Aorta (tissue), 5 donors: ENCODE data around the gene AFF3. TPM values are rescaled to one million over a fixed set of nuclear protein-coding genes. Genes with fewer than 3 reads are reported as not detected.

Experiments
- ATAC-seq: fragments of 200-7000 bp; cut with Tn5 transposase; one replicate; pipeline ENCODE4 v1.9.1; 2022; ENCODE audit warnings: moderate library complexity; ENCODE audit not compliant: low FRiP score
- DNase-seq, 2 donors: peaks; one replicate each; pipeline ENCODE4 v3.0.0-alpha.2; 2020
- H3K27ac ChIP-seq, 2 donors: one replicate each; pipeline ENCODE4 v1.5.1; 2013; ENCODE audit warnings: low read length in 2 of 2, mild to moderate bottlenecking in 2 of 2, moderate library complexity in 2 of 2, control low read depth in 1 of 2, inconsistent platforms in 1 of 2, low read depth in 1 of 2
- H3K27me3 ChIP-seq, 2 donors: one replicate each; pipeline ENCODE4 v1.6.1; 2013; ENCODE audit warnings: control low read depth in 1 of 2, low read length in 1 of 2, mild to moderate bottlenecking in 1 of 2, moderate library complexity in 1 of 2; ENCODE audit not compliant: insufficient read depth in 2 of 2, control insufficient read depth in 1 of 2
- H3K36me3 ChIP-seq, 2 donors: one replicate each; pipeline ENCODE4 v1.6.1; 2013; ENCODE audit warnings: control low read depth in 1 of 2, low read length in 1 of 2, mild to moderate bottlenecking in 1 of 2; ENCODE audit not compliant: insufficient read depth in 2 of 2, control insufficient read depth in 1 of 2
- H3K4me1 ChIP-seq, 2 donors: one replicate each; pipeline ENCODE4 v1.6.1; 2013; ENCODE audit warnings: low read length in 2 of 2, control low read depth in 1 of 2, mild to moderate bottlenecking in 1 of 2, moderate library complexity in 1 of 2; ENCODE audit not compliant: insufficient read depth in 2 of 2, control insufficient read depth in 1 of 2
- H3K4me3 ChIP-seq, 2 donors: one replicate each; pipeline ENCODE4 v1.5.1; 2013; ENCODE audit warnings: low read length in 2 of 2, control low read depth in 1 of 2, mild to moderate bottlenecking in 1 of 2
- H3K9me3 ChIP-seq: one replicate; pipeline ENCODE4 v1.6.1; 2013; ENCODE audit warnings: mild to moderate bottlenecking, low read length; ENCODE audit not compliant: control insufficient read depth
- WGBS, 2 donors: extraction: QIAGEN DNeasy Blood & Tissue Kit; methylation state at CpG; one replicate each; pipeline ENCODE4 v1.1.7; 2013; 5-methylcytosine and 5-hydroxymethylcytosine counted together
- intact Hi-C, 2 donors: fragments of 100-400 bp; cut with DNase I; formaldehyde crosslinking; loops; one replicate each; pipeline versions ENCODE4 v1.14.2 to v1.15.0; 2022
- polyA plus RNA-seq, 2 donors: library from polyadenylated mRNA; stranded (reverse); fragments of 200-250 nt; gene quantifications; one replicate each; pipeline ENCODE4 v1.2.3, GENCODE V29; 2013
- total RNA-seq, 2 donors: library from RNA; stranded (reverse); fragmentation: NEBNext Ultra II Directional; extraction: Animal tissue kit (Norgen Biotek cat#: 25700); gene quantifications; one replicate each; pipeline ENCODE4 v1.2.1, GENCODE V29; 2021
- donor health status: healthy with polysubstance abuse.
- donor health status: Bipolar disorder and iron deficiency.
- donor health status: DM: no; HTN: no; CAD: no.
- donor health status: DM: no; HTN: no; CAD: no.
- donor health status: DM: yes; HTN: yes; CAD: no.

AFF3 gene
- total and polyA plus RNA-seq, 4 donors = 0.25 to 15.7 (median 5.5) TPM

DNA sequence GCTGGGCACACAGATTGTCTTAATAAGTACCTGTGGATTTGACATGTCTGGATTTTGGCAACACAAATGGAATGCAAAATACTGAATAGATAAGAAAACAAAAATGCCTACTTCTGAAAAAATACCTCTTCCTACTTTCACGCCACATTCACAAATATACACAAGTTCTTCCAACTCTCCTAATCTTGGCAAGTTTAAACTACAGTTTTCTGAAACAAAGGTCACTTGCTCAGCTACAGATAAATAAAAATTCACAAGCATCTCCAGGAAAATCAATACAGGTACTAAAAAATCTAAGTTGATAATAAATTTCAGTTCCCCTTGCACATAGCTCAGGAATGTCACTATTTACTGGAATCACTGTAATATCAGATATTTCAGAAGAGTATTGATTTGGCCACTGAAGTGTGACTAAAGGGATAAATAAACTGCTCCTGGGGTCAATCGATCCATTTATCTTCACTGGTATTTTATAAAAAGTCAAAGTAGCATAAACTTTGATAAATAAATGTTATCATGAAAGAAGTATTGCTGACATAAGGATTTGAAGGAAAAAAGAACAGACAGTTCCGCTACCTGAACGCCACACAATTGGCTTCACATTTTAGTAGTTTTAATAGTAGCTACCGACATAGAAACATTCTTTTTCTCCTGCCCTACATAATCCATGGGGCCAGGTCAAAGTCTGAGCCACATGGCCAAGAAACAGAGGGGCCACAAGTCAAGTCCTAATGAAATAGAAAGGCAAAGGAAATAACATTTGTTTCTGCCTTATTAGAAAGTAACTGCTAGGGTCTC, 243.1 kb downstream of the AFF3 start:
- DNase-seq (no peak), ATAC-seq (no peak)
- intact Hi-C loops = no loop called here
- Histone ChIP-seq H3K4me1 (peaks cover 0 to 2% of the 10 kb centered on the region in 2 donors), H3K27ac (no peak overlapping the region), H3K27me3 (no peaks in the 10 kb centered on the region), H3K36me3 (no peaks in the 10 kb centered on the region), H3K4me3 (no peak overlapping the region), H3K9me3 (no peaks in the 10 kb centered on the region)
- 85 to 90% methylated on average over 5 of the region's 5 CpGs for WGBS, 2 donors

DNA sequence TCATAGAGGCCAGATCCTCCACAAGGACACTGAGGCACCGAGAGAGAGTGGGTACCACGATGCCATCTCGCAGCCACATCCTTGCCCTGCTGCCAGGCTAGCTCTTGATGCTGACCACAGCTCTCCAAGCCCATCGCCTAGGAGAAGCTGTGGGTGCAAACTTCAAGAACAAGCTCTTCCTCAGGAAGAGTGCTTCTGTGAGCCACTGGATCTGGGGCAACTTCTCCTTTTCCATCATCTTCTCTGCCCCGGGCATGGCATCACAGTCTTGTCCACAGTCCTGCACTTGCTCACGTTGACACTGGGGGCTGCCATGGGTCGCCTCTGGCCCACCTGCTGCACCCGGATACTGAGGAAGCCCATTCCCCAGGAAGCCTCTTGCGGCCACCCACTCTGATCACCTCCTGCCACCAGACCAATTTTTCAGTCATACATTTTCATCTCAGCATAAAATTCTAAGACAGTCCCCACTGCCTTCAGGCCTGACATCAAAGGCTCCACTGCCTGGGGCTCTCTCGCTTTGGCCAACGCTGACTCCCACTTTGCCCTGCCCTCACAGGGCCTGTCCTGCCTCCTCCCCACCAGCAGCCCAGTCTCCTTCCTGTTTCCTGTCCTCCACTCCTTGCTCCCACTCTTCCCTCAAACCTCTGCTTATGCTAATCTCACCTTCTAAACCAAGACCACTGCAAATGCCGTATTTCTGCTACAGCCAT, 243.9 kb downstream of the AFF3 start:
- H3K4me3 ChIP-seq = no peak overlapping the region
- 95 to 98% methylated on average over 12 of the region's 12 CpGs for WGBS, 2 donors
- H3K9me3 ChIP-seq = no peaks in the 10 kb centered on the region
- H3K27ac ChIP-seq = no peak overlapping the region
- H3K27me3 ChIP-seq = no peaks in the 10 kb centered on the region
- no peaks in the 10 kb centered on the region for H3K36me3 ChIP-seq
- intact Hi-C loops = no loop called here
- ATAC-seq = no peak
- no peaks in the 10 kb centered on the region for H3K4me1 ChIP-seq
- DNase-seq = no peak

DNA sequence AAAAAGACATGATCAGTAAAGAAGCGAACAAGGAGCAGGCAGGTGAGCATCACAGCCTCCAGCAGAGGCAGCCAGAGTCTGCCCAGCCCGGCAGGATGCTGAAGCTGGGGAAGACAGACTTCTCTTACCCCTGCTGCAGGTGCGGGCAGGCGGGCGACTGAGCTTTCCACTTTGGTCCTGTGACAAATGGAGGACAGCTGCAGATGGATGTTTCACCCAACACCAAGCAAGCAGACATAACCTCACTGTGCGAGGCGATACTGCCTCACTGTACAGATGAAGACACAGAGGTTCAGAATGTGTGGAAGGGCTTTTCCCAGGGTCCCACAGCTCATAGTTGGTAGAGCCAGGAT, 251.0 kb downstream of the AFF3 start:
- no peaks in the 10 kb centered on the region for H3K36me3 ChIP-seq
- H3K27me3 ChIP-seq = no peaks in the 10 kb centered on the region
- no peak overlapping the region for H3K4me3 ChIP-seq
- no peaks in the 10 kb centered on the region for H3K4me1 ChIP-seq
- 96% methylated on average over 7 of the region's 7 CpGs for WGBS, 2 donors
- H3K27ac ChIP-seq = no peak overlapping the region
- ATAC-seq = no peak
- intact Hi-C loops = no loop called here
- no peaks in the 10 kb centered on the region for H3K9me3 ChIP-seq
- no peak for DNase-seq

DNA sequence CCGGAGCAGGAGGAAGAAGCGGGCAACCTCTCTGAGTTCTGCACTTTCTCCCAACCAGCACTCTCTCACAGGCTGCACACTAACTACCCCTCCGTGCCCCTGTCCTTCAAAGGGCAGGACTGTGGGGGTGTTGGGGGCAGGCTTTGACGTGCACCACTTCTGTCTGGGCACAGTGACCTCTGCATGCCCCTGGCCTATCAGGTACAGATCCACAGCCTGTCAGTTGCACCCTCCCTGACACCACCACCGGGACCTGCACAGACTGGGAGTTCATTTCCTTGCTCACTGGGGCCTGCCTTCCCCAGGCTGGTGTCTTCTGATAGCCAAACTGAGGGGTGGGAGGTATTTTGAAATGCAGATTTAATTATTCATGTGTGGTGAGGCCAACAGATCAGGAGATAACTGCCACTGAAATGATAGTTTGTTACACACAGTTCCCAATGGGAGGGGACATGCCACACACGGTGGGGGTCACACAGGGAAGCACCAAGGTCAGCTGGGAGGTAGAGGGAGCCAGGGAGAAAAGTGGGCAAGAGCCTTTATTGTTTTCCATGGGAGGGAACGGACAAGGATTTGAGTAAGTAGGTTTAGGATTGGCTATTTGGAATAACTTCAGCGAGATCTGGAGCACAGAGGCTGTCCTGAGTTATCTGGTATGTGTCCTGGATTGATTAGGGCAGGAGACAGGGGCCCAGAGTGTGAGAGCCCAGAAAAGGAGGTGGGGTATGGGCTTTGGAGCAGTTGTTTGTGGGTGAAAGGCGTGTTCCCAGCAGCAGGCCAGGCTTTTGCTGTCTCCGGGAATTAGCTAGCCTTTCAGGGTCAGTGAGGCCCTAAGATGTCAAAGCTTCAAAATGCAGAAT, 251.6 kb downstream of the AFF3 start:
- WGBS, 2 donors = 89 to 90% methylated on average over 10 of the region's 10 CpGs
- H3K36me3 ChIP-seq = no peaks in the 10 kb centered on the region
- no peak overlapping the region for H3K27ac ChIP-seq
- H3K4me1 ChIP-seq = no peaks in the 10 kb centered on the region
- no peak for ATAC-seq
- intact Hi-C loops = no loop called here
- H3K4me3 ChIP-seq = no peak overlapping the region
- H3K9me3 ChIP-seq = no peaks in the 10 kb centered on the region
- no peaks in the 10 kb centered on the region for H3K27me3 ChIP-seq
- no peak for DNase-seq

DNA sequence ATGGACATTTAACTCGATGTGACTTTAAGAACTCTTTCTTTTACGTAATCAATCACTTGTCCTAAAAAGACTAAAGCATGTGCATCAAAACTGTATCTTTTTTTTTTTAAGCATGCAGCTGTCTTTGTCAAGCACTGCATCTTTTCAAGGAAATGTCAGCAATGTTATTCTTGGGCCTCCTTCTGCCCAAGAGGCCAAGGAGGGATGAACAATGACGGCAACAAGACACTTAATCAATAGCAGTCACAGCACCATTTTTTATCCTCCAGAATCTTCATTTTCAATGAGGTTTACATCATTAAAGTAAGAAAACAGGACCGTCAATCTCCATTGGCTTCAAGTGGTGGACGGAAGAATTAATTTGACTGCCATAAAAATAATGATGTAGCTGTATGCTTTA, 253.8 kb downstream of the AFF3 start:
- Histone ChIP-seq H3K9me3 (no peaks in the 10 kb centered on the region), H3K4me3 (no peak overlapping the region), H3K27me3 (no peaks in the 10 kb centered on the region), H3K4me1 (no peaks in the 10 kb centered on the region), H3K27ac (no peak overlapping the region), H3K36me3 (no peaks in the 10 kb centered on the region)
- 70 to 71% methylated on average over 5 of the region's 5 CpGs for WGBS, 2 donors
- ATAC-seq (no peak), DNase-seq (no peak)
- intact Hi-C loops = no loop called here

DNA sequence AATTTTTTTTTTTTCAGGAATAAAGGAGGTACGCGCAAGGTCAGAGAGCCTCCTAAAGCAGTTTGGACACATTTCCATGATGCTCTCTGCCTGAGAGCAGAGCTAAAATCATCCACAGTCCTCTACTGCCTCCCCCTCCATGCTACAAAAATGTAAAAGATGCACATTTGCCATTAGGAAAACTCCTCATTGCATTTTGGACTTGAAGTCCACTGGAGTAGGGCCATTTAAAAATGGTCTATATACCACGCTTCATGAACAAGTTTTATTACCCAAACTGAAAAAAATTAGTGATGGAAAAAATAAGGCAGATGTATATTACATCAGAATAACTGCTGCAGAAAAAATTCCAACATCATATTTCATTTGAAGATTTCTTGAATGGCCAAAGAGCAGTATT, 256.0 kb downstream of the AFF3 start:
- H3K4me3 ChIP-seq = no peak overlapping the region
- 97 to 99% methylated on average over 3 of the region's 3 CpGs for WGBS, 2 donors
- no peaks in the 10 kb centered on the region for H3K36me3 ChIP-seq
- H3K9me3 ChIP-seq = no peaks in the 10 kb centered on the region
- intact Hi-C loops = no loop called here
- no peaks in the 10 kb centered on the region for H3K27me3 ChIP-seq
- ATAC-seq (no peak), DNase-seq (no peak)
- H3K27ac ChIP-seq = no peak overlapping the region
- peaks cover 0 to 5% of the 10 kb centered on the region in 2 donors for H3K4me1 ChIP-seq

DNA sequence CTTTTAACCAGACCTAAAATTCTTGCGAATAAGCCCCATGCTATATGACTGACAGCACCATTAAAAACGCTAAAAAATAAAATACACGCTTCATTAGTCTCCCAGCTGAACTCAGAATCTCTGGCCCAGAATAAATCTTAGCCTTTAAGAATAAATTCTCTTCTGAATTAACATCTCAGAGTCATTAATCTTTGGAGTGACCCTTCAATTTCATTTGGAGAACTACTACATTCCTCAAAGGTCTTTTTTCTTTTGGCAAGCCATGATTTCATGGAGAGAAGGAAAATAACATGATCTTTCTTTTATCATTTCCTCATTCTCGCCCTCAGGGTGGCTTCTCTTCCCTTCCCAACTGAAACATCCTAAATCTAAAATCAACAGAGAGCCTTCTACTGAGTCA, 259.0 kb downstream of the AFF3 start:
- H3K4me3 ChIP-seq = no peak overlapping the region
- intact Hi-C loops = no loop called here
- no peaks in the 10 kb centered on the region for H3K9me3 ChIP-seq
- H3K36me3 ChIP-seq = no peaks in the 10 kb centered on the region
- WGBS, 2 donors = 18 to 42% methylated on average over 4 of the region's 4 CpGs
- ATAC-seq (no peak), DNase-seq (no peak)
- no peaks in the 10 kb centered on the region for H3K27me3 ChIP-seq
- no peak overlapping the region for H3K27ac ChIP-seq
- H3K4me1 ChIP-seq = peaks cover 0 to 7% of the 10 kb centered on the region in 2 donors

DNA sequence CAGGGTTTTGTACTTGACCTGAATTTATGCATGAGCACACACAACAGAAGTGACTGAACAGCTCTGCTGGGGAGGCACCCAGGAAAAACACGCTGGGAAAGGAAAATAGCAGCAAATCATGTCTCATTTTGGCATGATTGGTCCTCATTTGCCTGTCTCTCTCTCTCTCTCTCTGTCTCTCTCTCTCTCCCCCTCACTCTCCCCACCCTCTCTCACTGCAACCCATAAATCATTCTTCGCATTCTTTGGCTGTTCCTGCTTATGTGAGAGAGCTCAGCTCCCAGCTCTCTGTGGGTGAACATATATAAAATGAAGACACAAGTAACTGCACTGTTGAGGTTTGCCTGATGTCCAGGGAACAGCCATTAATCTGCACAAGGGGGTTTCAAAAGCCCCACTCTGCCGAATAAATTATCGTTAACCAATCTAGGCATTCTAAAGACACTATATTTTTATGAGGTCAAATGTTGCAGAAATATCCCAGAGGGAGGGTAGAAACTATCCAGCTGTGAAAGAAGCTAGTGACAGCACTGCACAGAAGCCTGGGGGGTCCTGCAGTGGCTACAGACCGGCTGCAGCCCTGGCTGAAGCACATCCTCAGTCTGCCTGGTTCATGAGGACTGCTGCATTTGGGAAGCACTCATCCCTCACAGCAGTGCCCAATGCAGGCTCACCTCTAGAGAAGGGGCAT, 260.3 kb downstream of the AFF3 start:
- H3K4me1 ChIP-seq = peaks cover 0 to 7% of the 10 kb centered on the region in 2 donors
- DNase-seq = no peak
- no peaks in the 10 kb centered on the region for H3K36me3 ChIP-seq
- ATAC-seq = peak; percentile 65
- WGBS, 2 donors = 15 to 18% methylated on average over 5 of the region's 5 CpGs
- H3K4me3 ChIP-seq = no peak overlapping the region
- intact Hi-C loops = no loop called here
- H3K9me3 ChIP-seq = no peaks in the 10 kb centered on the region
- no peak overlapping the region for H3K27ac ChIP-seq
- no peaks in the 10 kb centered on the region for H3K27me3 ChIP-seq
